GM21526 (cell line): ENCODE results near the gene LRRC4C.
"Not testable (repeated sequence)": the region's sequence is repeated elsewhere in the genome, so short reads cannot be mapped to it uniquely, and the experiment has no call there.

Experiments used
- ATAC-seq: cut with Tn5 transposase; IDR thresholded peaks from one replicate; pipeline ENCODE4 v1.9.1; 2021; ENCODE audit warnings: moderate library complexity; ENCODE audit not compliant: unreplicated experiment, low FRiP score

LRRC4C gene

DNA sequence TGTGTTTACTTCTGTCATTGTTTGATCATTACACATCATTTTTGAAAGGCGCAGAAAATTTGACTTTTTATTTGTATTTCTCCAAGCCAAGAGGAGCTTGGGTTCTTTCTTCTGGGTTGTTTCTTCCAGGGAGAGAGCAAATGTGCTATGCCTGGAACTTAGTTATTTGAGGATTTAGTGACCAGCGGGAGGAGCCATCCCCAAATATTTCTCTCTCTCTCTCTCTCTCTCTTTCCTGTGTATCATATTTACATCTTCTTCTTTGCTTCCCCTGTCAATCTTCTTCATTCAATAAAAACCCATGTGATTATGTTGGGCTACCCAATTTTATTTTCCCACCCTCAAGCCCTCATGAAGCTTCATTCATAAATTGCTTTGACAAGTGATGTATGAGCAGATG lies 534.5 kb downstream of the LRRC4C start:
- ATAC-seq, result no peak

DNA sequence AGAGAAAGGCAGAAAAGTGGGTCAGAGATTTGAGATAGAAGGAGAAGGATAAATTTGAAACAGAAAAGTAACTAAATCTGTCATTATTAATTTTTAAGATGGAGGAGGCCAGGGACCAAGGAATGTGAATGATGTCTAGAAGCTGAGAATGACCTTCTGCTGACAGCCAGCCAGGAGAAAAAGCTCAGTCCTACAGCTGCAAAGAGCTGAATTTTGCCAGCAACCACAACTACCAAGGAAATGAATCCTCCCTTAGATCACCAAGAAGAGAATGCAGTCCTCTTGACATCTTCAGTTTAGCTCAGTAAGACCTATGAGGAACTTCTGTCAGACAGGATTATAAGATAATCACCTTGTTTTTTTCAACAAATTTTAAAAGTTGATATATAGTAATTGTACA lies 538.2 kb downstream of the LRRC4C start:
- no peak for ATAC-seq

DNA sequence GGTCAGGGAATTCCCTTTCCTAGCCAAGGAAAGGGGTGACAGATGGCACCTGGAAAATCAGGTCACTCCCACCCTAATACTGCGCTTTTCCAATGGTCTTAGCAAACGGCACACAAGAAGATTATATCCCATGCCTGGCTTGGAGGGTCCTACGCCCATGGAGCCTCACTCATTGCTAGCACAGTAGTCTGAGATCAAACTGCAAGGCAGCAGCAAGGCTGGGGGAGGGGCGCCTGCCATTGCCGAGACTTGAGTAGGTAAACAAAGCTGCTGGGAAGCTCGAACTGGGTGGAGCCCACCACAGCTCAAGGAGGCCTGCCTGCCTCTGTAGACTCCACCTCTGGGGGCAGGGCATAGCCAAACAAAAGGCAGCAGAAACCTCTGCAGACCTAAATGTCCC lies 548.7 kb downstream of the LRRC4C start:
- not testable (repeated sequence) for ATAC-seq

DNA sequence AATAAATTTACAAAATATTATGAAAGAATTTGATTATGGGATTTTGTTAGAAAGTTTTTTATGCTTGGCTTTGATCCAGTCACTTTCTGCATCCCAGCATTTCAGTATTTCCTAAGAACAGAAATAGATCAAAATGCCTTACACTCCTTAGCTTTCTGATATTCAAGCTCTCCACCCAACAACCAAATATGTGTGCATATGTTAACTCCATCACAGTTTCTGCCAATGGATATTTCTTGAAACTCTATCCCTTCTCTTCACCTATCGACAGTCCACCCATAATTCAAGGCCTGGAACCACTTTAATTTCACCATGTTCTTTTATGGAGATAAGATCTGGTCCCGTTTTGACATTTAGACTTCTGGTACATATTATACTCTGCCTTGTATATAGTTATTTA lies 565.0 kb downstream of the LRRC4C start:
- ATAC-seq, result no peak

DNA sequence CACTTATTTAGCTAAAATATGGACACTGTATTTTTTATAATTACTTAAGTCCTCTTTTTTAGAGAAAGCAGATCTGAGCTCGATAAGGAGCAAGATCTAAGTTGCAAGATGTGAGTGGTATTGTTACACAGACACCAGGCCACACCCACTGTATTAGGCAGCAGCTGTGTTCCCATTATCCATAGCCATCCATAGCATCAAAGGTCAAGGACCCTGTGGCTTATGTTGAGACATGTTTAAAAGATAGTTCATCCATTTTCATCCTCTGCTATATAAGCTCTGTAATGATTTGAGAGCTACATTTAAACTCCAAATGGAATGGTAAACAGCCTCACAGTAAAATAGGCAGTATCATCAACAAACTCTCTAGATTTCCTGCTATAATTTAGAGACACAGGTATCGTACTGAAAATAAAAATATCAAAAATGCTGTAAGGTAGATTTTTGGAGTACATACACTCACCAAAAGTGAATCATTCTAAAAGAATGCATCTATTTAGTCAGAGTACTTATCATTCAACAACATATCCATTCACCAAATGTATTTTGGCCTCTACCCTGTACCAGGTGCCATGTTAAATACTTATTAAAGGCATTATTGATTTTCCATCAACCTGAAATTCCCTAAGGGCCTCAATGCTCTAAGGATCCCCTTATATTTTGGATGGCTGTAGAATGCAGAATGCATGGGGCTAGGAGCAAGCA lies 574.0 kb downstream of the LRRC4C start:
- no peak for ATAC-seq

DNA sequence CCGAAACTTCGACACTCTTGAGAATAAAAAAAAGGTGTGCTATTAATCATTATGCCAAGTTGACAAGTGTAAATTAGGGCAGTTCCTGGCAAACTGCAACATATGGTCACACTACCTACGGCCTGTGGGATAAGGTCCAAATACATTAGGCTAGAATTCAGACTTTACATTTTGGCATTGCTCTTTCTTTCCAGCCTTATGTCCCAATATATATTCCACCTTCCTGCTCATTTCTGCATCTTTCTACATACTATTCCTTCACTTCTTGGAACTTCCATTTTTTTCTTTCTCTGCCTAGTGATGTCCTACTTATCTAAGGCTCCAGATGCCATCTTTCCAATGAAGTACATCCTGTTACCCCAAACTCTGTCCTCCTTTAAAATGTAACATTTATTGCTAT lies 577.2 kb downstream of the LRRC4C start:
- no peak for ATAC-seq

DNA sequence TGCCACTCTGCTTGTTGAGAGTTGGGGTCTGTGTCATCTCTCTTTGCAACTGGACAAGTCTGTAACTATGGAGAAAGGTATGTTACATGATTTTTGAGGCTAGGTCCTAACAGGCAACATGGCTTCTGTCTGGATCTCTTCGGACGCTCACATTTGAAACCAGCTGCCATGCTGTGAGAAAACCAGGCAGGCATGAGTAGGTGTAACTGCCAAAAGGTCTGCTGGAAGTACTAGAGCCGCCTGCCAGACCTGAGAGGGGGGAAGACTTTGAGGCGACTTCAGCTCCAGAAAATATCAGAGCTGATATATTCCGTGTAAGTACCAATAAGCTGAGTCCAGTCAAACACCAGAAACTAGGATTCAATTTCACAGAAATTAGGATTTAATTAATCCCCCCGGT lies 579.5 kb downstream of the LRRC4C start:
- no peak for ATAC-seq

DNA sequence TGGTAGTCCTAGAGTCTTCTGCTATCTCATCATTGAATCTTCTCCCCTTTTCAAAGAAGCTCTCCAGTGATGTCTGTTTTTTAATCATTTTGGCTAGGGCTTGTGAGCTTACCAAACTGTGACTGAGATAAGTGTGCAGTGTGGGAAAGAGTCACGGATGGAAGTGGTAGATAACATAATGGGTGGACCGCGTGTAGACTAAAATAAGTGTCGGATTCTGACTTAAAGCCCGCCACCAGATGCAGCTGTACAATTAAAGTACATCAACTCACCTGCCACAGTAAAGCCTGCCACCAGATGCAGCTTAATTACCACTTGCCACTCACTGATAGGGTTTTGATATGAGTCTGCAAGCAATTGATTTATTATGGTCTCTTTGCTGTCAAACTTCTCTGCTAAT lies 581.5 kb downstream of the LRRC4C start:
- no peak for ATAC-seq

DNA sequence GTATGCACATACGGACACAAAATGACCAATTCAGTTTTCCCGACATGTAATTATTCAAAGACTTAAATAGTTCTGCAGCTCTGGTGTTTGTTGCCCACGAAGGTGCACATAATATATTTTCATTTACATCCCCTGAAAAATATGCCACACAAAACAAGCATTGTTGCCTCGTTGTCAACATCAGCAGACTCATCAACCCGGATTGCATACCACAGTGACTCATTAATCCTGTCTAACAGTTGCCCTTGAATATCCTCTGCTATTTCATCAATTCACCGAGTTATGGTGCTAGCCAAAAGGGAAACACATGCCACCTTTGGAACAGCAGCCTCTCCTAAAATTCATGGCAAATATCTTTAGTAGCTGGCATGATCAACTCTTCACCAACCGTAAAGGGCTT lies 582.2 kb downstream of the LRRC4C start:
- ATAC-seq, result no peak

DNA sequence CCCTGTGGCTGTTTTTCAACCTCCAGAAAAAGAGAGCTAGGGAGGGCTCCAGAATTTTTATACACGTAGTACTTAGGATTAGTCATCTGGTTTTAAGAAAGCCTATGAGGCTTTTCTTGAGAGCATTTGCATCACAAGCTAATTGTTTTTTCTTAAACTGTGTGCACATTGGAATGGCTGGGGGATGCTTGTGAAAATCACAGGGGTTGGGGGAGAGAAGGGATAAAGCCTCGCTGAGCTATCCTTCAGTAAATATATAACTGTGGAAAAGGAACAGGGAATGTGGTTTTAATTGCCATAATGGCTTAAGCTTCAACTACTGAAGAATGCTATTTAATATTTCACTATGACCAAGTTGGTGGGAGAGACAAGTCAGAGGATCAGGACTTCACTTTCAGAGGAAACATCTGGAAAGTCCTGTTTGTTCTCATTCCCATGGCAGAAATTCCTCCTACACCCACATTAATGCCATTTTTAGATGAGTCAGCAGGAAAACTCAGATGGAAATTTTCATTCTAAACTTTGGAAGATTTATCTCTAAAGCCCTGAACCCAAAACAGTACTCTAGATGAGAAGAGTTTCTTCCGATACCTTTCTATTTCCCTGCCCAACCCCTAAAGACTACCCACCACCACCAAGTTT lies 591.3 kb downstream of the LRRC4C start:
- no peak for ATAC-seq

DNA sequence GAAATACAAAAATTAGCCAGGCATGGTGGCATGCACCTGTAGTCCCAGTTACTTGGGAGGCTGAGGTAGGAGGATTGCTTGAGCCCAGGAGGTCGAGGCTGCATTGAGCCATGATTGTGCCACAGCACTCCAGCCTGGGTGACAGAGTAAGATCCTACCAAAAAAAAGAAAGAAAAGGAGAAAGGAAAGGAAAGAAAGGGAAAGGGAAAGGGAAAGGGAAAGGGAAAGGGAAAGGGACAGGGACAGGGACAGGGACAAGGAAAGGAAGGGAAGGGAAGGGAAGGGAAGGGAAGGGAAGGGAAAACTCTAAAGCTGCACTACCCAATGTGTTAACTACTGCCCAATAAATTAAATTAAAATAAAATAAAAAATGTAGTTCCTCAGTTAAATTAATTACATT lies 601.7 kb downstream of the LRRC4C start:
- ATAC-seq, result not testable (repeated sequence)

DNA sequence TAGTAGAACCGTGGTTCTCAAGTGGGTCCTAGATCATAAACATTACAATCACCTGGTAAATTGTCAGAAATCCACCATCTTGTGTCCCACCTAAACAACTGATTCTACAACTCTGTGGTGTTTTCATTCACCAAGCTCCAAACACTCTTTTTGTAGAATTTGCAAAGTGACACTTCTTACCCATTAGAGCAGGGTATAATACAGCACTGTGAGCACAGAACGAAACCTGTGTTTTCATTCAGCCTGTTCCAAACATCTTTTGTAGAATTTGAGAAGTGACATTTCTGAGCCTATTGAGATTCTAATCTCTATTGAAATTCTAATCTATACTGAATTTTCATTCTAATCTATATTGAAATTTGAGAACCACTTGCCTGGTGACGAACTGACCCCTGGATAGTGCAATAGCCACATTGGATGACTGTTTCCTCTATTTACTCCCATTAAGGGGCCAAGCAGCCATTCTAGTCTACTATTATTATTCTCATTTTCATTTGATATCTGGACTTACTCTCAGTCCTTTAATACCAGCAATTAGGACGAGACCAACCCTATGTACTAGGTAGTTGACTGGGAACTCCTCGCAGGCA lies 616.6 kb downstream of the LRRC4C start:
- no peak for ATAC-seq

DNA sequence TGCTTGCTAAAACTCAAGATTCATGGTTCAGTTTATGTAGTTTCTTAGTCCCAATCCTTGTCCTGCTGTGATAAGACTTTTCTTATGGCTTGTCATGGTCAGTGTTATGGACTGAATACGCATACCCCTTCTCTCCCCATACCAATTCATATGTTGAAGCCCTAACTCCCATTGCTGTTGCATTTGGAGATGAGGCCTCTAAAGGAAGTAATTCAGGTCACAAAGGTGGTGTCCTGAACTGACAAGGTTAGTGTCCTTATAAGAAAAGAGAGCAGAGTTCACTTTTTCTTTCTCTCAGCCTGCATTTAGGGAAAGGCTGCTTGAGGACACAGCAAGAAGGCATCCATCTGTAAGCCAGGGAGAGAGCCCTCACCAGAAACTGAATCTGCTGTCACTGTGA lies 618.2 kb downstream of the LRRC4C start:
- no peak for ATAC-seq

DNA sequence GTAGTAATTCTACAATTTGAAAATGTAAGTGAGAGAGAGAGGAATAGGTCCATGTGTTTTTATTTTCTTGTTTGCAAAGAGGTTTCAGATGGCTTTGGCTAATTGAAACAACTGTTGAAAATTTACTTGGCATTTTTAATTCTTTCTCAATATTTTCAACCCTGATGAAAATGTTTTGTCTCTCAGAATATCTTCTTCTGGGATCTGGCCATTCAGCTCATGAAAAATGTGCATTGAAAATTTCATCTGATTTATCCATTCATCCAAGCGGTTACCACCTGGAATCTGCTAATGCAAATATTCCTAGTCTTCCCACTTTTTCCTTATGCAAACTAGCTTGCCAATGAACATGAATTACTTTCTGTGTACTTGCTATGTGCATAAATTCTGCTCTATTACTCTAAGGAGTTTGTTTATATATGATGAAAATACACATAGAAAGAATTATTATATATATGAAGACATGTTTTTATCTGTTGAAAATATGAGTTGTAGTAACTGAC lies 621.2 kb downstream of the LRRC4C start:
- ATAC-seq, result no peak

DNA sequence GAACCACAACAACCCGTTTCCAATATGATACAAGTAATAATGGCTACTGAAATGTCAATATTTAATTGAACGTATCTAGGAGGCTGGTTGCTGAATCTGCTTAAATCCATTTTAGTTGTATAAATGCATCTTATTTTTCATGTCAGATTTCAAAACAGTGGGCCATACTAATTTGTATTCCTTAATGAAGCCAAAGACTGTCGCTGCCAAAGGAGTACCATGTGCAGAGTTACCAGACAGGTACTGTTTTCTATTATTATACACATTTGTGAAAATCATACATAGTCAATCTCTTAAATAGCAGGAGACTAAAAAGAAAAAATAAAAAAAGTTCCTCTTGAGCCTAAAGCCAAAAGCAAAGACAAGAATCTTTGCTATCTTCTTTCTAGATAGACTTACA lies 632.3 kb downstream of the LRRC4C start:
- ATAC-seq, result no peak

DNA sequence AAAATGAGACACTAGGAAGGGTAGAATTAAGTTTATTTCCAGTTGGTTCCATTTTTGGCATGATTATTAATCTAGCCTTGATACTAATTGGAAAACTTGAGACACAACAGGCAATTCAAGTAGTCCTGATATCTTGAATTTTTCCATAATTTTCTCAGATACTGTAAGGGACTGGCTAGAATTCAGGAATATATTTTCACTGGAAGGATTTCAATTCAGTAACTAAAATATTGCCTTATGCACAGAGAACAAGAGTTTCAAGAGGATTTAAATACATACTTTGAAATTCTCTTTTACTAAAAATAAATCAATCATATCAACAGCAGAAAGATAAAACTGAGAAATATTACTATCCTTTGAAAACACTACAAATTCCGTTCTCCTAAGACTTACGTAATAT lies 632.9 kb downstream of the LRRC4C start:
- ATAC-seq, result no peak

DNA sequence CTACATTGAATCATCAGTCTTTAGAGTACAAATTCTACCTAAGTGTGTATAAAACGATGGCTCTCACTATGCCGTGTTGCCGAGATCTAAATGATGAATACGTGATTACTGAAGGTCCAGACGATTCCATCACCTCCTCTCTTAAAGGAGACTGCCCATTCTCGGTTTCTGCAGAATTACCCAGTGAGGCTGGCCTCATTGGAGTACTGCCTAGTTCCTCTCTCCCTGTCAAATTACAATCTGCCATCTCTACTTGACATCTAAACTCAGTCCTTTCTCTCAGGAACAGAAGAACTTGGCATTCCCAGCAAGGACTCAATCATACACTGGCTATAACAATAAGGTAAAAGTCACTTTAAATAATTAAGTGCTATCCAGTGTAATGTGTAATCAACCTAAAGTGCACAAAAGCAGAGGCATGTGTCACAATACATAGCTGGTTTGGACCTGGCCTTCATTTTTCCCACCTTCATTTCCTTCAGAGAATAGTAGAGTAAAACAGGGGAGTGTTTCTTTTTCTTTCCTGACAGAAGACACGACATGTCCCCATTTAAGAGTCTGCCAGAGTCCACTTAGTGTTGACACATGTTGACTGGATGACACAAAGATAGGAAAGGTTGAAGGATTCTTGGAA lies 634.1 kb downstream of the LRRC4C start:
- ATAC-seq, result no peak

DNA sequence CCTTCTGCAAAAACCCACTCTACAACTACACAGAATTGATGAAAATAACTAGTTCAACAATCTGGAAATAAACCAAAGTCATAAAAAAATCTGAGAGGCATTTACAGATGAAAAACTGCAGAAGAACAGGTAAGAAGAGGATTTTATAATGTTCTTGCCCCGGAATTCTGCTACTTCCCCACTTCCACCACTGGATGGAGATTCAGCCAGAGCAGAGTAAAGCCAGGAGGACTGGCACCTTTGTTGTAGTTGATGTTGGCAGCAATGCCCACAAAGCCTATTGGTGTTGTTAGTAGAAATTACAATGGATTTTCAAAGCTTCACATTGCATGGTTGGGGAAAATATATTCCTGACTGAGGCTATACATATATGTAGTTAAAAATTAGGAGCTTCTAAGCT lies 640.2 kb downstream of the LRRC4C start:
- ATAC-seq, result no peak

DNA sequence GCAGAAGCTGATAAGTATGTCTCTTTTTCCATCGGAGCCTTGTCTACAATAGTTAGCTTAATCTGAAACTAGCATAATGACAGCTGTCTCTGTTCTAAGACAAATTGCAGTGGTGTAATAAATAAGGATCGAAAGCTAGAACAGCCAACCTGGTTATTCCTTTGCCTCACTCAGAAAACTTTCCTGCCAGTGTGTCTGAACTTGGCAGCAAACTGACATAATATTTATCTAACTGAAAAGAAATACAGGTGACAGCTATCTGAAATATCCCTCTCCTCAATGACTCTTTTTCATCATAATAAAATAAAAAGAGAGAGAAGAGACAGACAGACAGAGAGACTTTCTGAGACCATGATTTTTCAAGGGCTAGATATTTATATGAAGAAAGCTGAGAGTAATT lies 642.5 kb downstream of the LRRC4C start:
- ATAC-seq, result no peak

DNA sequence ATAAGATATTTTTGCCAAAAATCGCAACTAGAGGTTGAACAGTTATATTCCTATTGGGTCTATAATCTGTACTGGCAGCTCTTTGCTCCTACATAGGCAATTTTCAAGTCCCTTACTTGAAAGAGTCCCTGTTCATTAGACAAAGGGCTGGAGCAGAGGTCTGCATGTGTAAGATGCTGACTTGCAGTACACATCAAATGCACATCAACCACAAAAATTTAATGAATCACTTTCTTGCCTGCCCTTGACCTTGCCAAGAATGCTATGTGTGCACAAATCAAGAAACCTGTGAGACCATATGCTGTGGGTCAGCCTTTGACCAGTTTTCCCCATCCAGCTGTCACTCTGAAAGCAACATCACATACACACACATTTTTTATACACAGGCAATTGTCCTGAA lies 661.5 kb downstream of the LRRC4C start:
- ATAC-seq, result no peak

DNA sequence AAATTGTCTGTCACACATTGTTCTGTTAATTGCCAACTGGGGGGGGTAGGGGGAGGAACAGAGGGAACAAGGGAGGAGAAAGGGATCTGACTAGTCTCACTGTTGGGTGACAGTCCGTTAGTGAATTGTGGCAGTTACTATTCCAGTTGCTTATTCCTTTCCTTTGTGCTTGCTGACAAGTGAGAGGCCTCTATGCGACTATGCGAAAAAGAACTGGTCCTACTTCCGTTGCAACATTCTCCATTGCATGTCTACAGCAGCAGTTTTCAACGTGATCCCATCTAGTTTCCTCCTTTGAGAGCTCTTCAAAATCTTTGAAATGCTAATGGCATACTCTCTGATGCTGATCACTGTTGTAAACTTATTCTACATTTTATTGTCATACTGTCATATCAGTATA lies 672.2 kb downstream of the LRRC4C start:
- no peak for ATAC-seq

DNA sequence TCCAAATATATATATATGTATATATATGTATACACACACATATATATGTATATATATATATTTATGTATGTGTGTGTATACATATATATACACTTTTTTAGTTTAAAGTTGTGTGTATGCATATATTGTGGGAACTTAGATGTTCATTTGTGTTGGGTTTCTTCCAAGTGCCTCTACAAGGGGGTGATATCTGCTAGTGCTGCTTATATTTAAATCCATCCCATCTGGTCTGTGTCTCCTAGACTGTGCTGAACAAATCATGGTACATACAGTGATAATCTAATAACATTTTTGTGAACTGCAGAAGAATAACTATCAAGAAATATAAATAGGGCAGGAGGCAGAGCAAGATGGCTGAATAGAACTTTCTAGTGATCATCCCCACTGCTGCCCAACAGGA lies 696.4 kb downstream of the LRRC4C start:
- no peak for ATAC-seq
